Natural killer cell (primary cell): Measurements from ENCODE around the gene PRICKLE2. TPM values are rescaled to one million over a fixed set of nuclear protein-coding genes. Genes with fewer than 3 reads are reported as not detected.

Experiments
- ATAC-seq, 3 donors: fragments of 150-1000 bp in 2 of 3; fragments of 200-7000 bp in 1 of 3; cut with Tn5 transposase; 1 replicate in 1 of 3; 2 replicates in 2 of 3; pipeline ENCODE4 v1.10.0; 2021; ENCODE audit warnings: mild to moderate bottlenecking in 2 of 3, moderate library complexity in 2 of 3
- DNase-seq, 2 donors: peaks; one replicate each; pipeline versions ENCODE4 v3.0.0 to v3.0.0-alpha.2; 2013 to 2021; ENCODE audit warnings: mixed read lengths in 1 of 2
- H3K27ac ChIP-seq: one replicate; pipeline ENCODE4 v1.5.1; 2013; ENCODE audit warnings: mild to moderate bottlenecking, low read length
- H3K27me3 ChIP-seq: one replicate; pipeline ENCODE4 v1.6.1; 2013; ENCODE audit warnings: low read length; ENCODE audit not compliant: control insufficient read depth, insufficient read depth
- H3K36me3 ChIP-seq: one replicate; pipeline ENCODE4 v1.6.1; 2013; ENCODE audit warnings: low read length; ENCODE audit not compliant: control insufficient read depth, insufficient read depth
- H3K4me1 ChIP-seq: one replicate; pipeline ENCODE4 v1.6.1; 2013; ENCODE audit warnings: low read length; ENCODE audit not compliant: control insufficient read depth, insufficient read depth
- H3K4me3 ChIP-seq: one replicate; pipeline ENCODE4 v1.5.1; 2013; ENCODE audit warnings: low read length
- H3K9me3 ChIP-seq: one replicate; pipeline ENCODE4 v1.6.1; 2013; ENCODE audit warnings: low read length; ENCODE audit not compliant: control insufficient read depth, insufficient read depth
- H3K27ac Mint-ChIP-seq, 2 donors: one replicate each; pipeline ENCODE4 v1.8.0; 2022; ENCODE audit warnings: mild to moderate bottlenecking in 2 of 2, mixed read lengths in 2 of 2, moderate library complexity in 1 of 2
- H3K27me3 Mint-ChIP-seq, 2 donors: one replicate each; pipeline ENCODE4 v1.8.0; 2022; ENCODE audit warnings: low read depth in 2 of 2, mixed read lengths in 2 of 2
- H3K36me3 Mint-ChIP-seq: one replicate; pipeline ENCODE4 v1.8.0; 2022; ENCODE audit warnings: mixed read lengths
- H3K4me1 Mint-ChIP-seq, 2 donors: one replicate each; pipeline ENCODE4 v1.8.0; 2022; ENCODE audit warnings: mixed read lengths in 2 of 2
- H3K4me3 Mint-ChIP-seq: one replicate; pipeline ENCODE4 v1.8.0; 2022; ENCODE audit warnings: mild to moderate bottlenecking, moderate library complexity, mixed read lengths
- H3K9me3 Mint-ChIP-seq, 2 donors: one replicate each; pipeline ENCODE4 v1.8.0; 2022; ENCODE audit warnings: mixed read lengths in 2 of 2
- WGBS: methylation state at CpG from one replicate; pipeline ENCODE4 v1.1.7; 2013; ENCODE audit warnings: missing lambda C conversion rate; ENCODE audit not compliant: insufficient coverage; 5-methylcytosine and 5-hydroxymethylcytosine counted together
- intact Hi-C: fragments of 100-400 bp; cut with micrococcal nuclease; formaldehyde crosslinking; loops from one replicate; pipeline ENCODE4 v1.14.2; 2022
- total RNA-seq, 4 donors: library from RNA; stranded (reverse); fragments of 120-200 nt in 1 of 4; gene quantifications; one replicate each; pipeline versions ENCODE4 v1.2.3 to v1.2.4, GENCODE V29; 2013 to 2022
- TF ChIP-seq, protein P1 (sequence below): fragments of 200-600 bp; IDR thresholded peaks from one replicate; pipeline ENCODE4 v1.8.0; 2022; ENCODE audit warnings: antibody characterized with exemption

The PRICKLE2 gene
- total RNA-seq, 3 donors from 2014 or later (not counting 1 experiment from before 2014, with no cell fraction given): 0.07 to 3.3 (median 1.8) TPM

DNA sequence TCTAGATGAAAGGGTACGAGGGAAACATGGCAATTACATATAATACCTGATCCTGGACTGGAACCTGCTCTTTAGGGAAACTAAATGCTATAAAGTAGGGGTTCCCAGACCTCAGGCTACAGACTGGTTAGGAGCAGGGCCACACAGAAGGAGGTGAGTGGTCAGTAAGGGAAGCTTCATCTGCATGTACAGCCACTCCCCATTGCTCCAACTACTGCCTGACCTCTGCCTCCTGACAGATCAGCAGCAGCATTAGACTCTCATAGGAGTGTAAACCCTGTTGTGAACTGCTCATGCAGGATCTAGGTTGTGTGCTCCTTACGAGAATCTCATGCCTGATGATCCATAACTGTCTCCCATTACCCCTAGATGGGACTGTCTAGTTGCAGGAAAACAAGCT lies 123.1 kb downstream of the PRICKLE2 start:
- Histone ChIP-seq H3K4me3 (no peak overlapping the region), H3K27me3 (no peaks in the 10 kb centered on the region), H3K27ac (no peak overlapping the region), H3K36me3 (no peaks in the 10 kb centered on the region), H3K4me1 (no peaks in the 10 kb centered on the region), H3K9me3 (no peaks in the 10 kb centered on the region)
- H3K27me3 Mint-ChIP-seq: no peaks in the 10 kb centered on the region
- DNase-seq (no peak), ATAC-seq (no peak)
- TF ChIP-seq, protein P1, sequence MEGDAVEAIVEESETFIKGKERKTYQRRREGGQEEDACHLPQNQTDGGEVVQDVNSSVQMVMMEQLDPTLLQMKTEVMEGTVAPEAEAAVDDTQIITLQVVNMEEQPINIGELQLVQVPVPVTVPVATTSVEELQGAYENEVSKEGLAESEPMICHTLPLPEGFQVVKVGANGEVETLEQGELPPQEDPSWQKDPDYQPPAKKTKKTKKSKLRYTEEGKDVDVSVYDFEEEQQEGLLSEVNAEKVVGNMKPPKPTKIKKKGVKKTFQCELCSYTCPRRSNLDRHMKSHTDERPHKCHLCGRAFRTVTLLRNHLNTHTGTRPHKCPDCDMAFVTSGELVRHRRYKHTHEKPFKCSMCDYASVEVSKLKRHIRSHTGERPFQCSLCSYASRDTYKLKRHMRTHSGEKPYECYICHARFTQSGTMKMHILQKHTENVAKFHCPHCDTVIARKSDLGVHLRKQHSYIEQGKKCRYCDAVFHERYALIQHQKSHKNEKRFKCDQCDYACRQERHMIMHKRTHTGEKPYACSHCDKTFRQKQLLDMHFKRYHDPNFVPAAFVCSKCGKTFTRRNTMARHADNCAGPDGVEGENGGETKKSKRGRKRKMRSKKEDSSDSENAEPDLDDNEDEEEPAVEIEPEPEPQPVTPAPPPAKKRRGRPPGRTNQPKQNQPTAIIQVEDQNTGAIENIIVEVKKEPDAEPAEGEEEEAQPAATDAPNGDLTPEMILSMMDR: no peak
- H3K4me3 Mint-ChIP-seq: no peak overlapping the region
- H3K4me1 Mint-ChIP-seq: no peaks in the 10 kb centered on the region
- H3K36me3 Mint-ChIP-seq: no peaks in the 10 kb centered on the region
- no peak overlapping the region for H3K27ac Mint-ChIP-seq
- 72% methylated on average over 2 of the region's 2 CpGs for WGBS
- intact Hi-C loops: no loop called here
- peaks cover 0 to 2% of the 10 kb centered on the region in 2 donors for H3K9me3 Mint-ChIP-seq

DNA sequence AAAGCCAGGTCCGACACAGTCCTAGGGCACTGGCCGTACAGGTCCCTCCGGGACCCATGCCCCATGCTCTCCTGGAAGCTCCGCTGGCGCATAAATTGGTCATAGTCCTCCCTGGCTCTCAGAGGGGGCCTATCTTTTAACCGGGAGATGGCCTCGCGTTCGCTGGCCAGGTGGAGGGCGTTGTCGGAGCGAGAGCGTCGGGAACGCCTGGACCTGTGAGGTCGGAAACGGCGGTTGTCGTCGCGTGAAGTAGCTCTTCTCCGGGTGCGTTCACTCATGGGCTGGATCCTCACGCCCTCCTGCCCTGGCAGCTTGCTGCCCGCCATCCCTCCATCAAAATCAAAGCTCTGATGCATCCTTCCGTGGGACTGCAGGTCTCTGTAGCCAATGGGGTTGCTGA lies 126.0 kb downstream of the PRICKLE2 start:
- Histone ChIP-seq H3K36me3 (no peaks in the 10 kb centered on the region), H3K27me3 (no peaks in the 10 kb centered on the region), H3K9me3 (no peaks in the 10 kb centered on the region), H3K27ac (no peak overlapping the region), H3K4me3 (no peak overlapping the region), H3K4me1 (no peaks in the 10 kb centered on the region)
- intact Hi-C loops: no loop called here
- no peaks in the 10 kb centered on the region for H3K9me3 Mint-ChIP-seq
- H3K4me1 Mint-ChIP-seq: no peaks in the 10 kb centered on the region
- ATAC-seq (no peak), DNase-seq (no peak)
- no peak overlapping the region for H3K4me3 Mint-ChIP-seq
- TF ChIP-seq, protein P1: no peak
- no peaks in the 10 kb centered on the region for H3K27me3 Mint-ChIP-seq
- 94% methylated on average over 26 of the region's 26 CpGs for WGBS
- H3K36me3 Mint-ChIP-seq: no peaks in the 10 kb centered on the region
- H3K27ac Mint-ChIP-seq: no peak overlapping the region

DNA sequence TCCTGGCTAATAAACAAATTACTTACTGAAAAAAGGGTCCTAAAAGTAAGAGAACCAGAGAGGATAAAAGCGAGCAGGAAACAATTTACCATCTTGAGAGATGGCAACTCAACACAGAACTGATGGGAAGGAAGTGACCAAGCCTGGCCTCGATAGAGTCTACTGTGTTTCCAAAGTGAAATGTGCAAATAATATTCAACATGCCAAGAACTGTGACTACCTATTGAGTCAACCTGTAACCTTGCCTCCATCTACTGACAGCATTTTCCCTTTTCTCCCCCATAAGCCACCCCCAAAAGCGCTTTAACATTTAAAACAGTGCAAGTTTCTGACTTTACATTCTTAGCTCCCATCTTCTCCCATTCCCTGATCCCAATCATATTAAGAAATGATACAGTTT lies 126.6 kb downstream of the PRICKLE2 start:
- no peak overlapping the region for H3K4me3 Mint-ChIP-seq
- H3K36me3 Mint-ChIP-seq: no peaks in the 10 kb centered on the region
- Histone ChIP-seq H3K27ac (no peak overlapping the region), H3K9me3 (no peaks in the 10 kb centered on the region), H3K27me3 (no peaks in the 10 kb centered on the region), H3K4me1 (no peaks in the 10 kb centered on the region), H3K4me3 (no peak overlapping the region), H3K36me3 (no peaks in the 10 kb centered on the region)
- no peak for DNase-seq
- no peaks in the 10 kb centered on the region for H3K27me3 Mint-ChIP-seq
- intact Hi-C loops: no loop called here
- H3K9me3 Mint-ChIP-seq: no peaks in the 10 kb centered on the region
- no peaks in the 10 kb centered on the region for H3K4me1 Mint-ChIP-seq
- WGBS: 72% methylated on average over 3 of the region's 3 CpGs
- TF ChIP-seq, protein P1: no peak
- no peak overlapping the region for H3K27ac Mint-ChIP-seq
- no peak for ATAC-seq

DNA sequence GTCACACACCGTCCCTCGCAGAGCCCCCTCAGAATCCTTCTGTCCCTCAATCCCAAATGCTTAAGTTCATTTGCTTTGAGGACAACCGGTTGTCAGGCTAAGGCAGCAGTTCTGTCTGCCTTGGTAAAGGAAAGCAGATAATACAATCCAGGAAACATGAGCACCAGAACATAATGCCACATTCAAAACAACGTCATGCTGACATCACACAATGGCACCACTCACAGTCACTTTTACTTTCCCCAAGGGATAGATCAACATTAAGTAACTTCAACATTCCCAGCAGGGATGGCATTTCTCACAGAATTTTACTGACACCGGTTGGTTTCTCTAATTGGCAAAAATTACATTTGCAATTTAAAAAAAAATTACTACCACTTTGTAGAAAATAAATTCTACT lies 127.3 kb downstream of the PRICKLE2 start:
- ATAC-seq (no peak), DNase-seq (no peak)
- no peaks in the 10 kb centered on the region for H3K36me3 ChIP-seq
- H3K27me3 ChIP-seq: no peaks in the 10 kb centered on the region
- no peak overlapping the region for H3K27ac ChIP-seq
- H3K9me3 ChIP-seq: no peaks in the 10 kb centered on the region
- no peaks in the 10 kb centered on the region for H3K4me1 ChIP-seq
- TF ChIP-seq, protein P1: no peak
- intact Hi-C loops: no loop called here
- Mint-ChIP-seq H3K36me3 (no peaks in the 10 kb centered on the region), H3K4me1 (no peaks in the 10 kb centered on the region), H3K4me3 (no peak overlapping the region), H3K27ac (no peak overlapping the region), H3K9me3 (no peaks in the 10 kb centered on the region), H3K27me3 (no peaks in the 10 kb centered on the region)
- H3K4me3 ChIP-seq: no peak overlapping the region
- 88% methylated on average over 4 of the region's 5 CpGs for WGBS
